HEK293 (cell line): Measurements from ENCODE around the gene RBPJL.

Experiments used
- GFI1B ChIP-seq: fragments of 450-650 bp; formaldehyde crosslinking; IDR thresholded peaks from 2 replicates; pipeline ENCODE4 v1.5.1; 2016; ENCODE audit warnings: missing biosample characterization, missing genetic modification characterization
- GLIS1 ChIP-seq: fragments of 450-650 bp; formaldehyde crosslinking; IDR thresholded peaks from 2 replicates; pipeline ENCODE4 v1.5.1; 2016; ENCODE audit warnings: missing biosample characterization, missing genetic modification characterization
- HIC1 ChIP-seq: fragments of 450-650 bp; formaldehyde crosslinking; IDR thresholded peaks from 2 replicates; pipeline ENCODE4 v1.5.1; 2016; ENCODE audit warnings: missing biosample characterization, missing genetic modification characterization
- KLF9 ChIP-seq: fragments of 450-650 bp; formaldehyde crosslinking; IDR thresholded peaks from 2 replicates; pipeline ENCODE4 v1.5.1; 2016; ENCODE audit warnings: missing biosample characterization, missing genetic modification characterization, low read depth
- SCRT2 ChIP-seq: fragments of 450-650 bp; formaldehyde crosslinking; IDR thresholded peaks from 2 replicates; pipeline ENCODE4 v1.5.1; 2016; ENCODE audit warnings: missing biosample characterization, missing genetic modification characterization
- SP2 ChIP-seq: fragments of 450-650 bp; formaldehyde crosslinking; IDR thresholded peaks from 2 replicates; pipeline ENCODE4 v1.5.1; 2016; ENCODE audit warnings: missing biosample characterization, missing genetic modification characterization
- SP7 ChIP-seq: fragments of 450-650 bp; formaldehyde crosslinking; IDR thresholded peaks from 2 replicates; pipeline ENCODE4 v1.5.1; 2016; ENCODE audit warnings: missing biosample characterization, missing genetic modification characterization
- TRIM28 ChIP-seq: IDR thresholded peaks from 2 replicates; pipeline ENCODE4 v1.6.1; 2011; ENCODE audit warnings: low read length, control low read depth, borderline replicate concordance
- ZBTB21 ChIP-seq: fragments of 450-650 bp; formaldehyde crosslinking; IDR thresholded peaks from 2 replicates; pipeline ENCODE4 v1.5.1; 2017; ENCODE audit warnings: missing biosample characterization, missing genetic modification characterization
- ZBTB26 ChIP-seq: fragments of 450-650 bp; formaldehyde crosslinking; optimal IDR thresholded peaks from 2 replicates; pipeline ENCODE3; 2016; ENCODE audit warnings: missing biosample characterization, mild to moderate bottlenecking, missing genetic modification characterization
- ZBTB44 ChIP-seq: fragments of 450-650 bp; IDR thresholded peaks from 2 replicates; pipeline ENCODE4 v1.5.1; 2018; ENCODE audit warnings: missing biosample characterization, mild to moderate bottlenecking, missing genetic modification characterization
- ZBTB48 ChIP-seq: fragments of 450-650 bp; formaldehyde crosslinking; IDR thresholded peaks from 2 replicates; pipeline ENCODE4 v1.5.1; 2016; ENCODE audit warnings: missing biosample characterization, missing genetic modification characterization
- ZBTB49 ChIP-seq: fragments of 450-650 bp; formaldehyde crosslinking; IDR thresholded peaks from 2 replicates; pipeline ENCODE4 v1.5.1; 2016; ENCODE audit warnings: missing biosample characterization, missing genetic modification characterization, low read depth
- ZBTB8A ChIP-seq: fragments of 450-650 bp; formaldehyde crosslinking; IDR thresholded peaks from 2 replicates; pipeline ENCODE4 v1.5.1; 2016; ENCODE audit warnings: missing biosample characterization, missing genetic modification characterization
- ZFP37 ChIP-seq: fragments of 450-650 bp; formaldehyde crosslinking; IDR thresholded peaks from 2 replicates; pipeline ENCODE4 v1.5.1; 2016; ENCODE audit warnings: missing biosample characterization, missing genetic modification characterization
- ZFP69B ChIP-seq: fragments of 450-650 bp; formaldehyde crosslinking; IDR thresholded peaks from 2 replicates; pipeline ENCODE4 v1.5.1; 2016; ENCODE audit warnings: missing biosample characterization, missing genetic modification characterization
- ZNF133 ChIP-seq: fragments of 450-650 bp; formaldehyde crosslinking; IDR thresholded peaks from 2 replicates; pipeline ENCODE4 v1.5.1; 2016; ENCODE audit warnings: missing biosample characterization, missing genetic modification characterization
- ZNF2 ChIP-seq: fragments of 450-650 bp; formaldehyde crosslinking; IDR thresholded peaks from 2 replicates; pipeline ENCODE4 v1.5.1; 2016; ENCODE audit warnings: missing biosample characterization, missing genetic modification characterization
- ZNF214 ChIP-seq: fragments of 450-650 bp; formaldehyde crosslinking; IDR thresholded peaks from 2 replicates; pipeline ENCODE4 v1.5.1; 2017; ENCODE audit warnings: missing biosample characterization, mild to moderate bottlenecking, missing genetic modification characterization, borderline replicate concordance
- ZNF24 ChIP-seq: fragments of 450-650 bp; formaldehyde crosslinking; IDR thresholded peaks from 2 replicates; pipeline ENCODE4 v1.5.1; 2016; ENCODE audit warnings: missing biosample characterization, missing genetic modification characterization
- ZNF292 ChIP-seq: fragments of 450-650 bp; formaldehyde crosslinking; IDR thresholded peaks from 2 replicates; pipeline ENCODE4 v1.5.1; 2016; ENCODE audit warnings: low read depth, missing biosample characterization, missing genetic modification characterization, borderline replicate concordance
- ZNF324 ChIP-seq: fragments of 450-650 bp; formaldehyde crosslinking; IDR thresholded peaks from 2 replicates; pipeline ENCODE4 v1.5.1; 2016; ENCODE audit warnings: missing biosample characterization, missing genetic modification characterization
- ZNF341 ChIP-seq: fragments of 450-650 bp; formaldehyde crosslinking; IDR thresholded peaks from 2 replicates; pipeline ENCODE4; 2016; ENCODE audit warnings: low read depth, missing biosample characterization, missing genetic modification characterization
- ZNF354C ChIP-seq: fragments of 450-650 bp; formaldehyde crosslinking; IDR thresholded peaks from 2 replicates; pipeline ENCODE4 v1.5.1; 2016; ENCODE audit warnings: missing biosample characterization, missing genetic modification characterization, low read depth, borderline replicate concordance
- ZNF37A ChIP-seq: fragments of 450-650 bp; IDR thresholded peaks from 2 replicates; pipeline ENCODE4 v1.5.1; 2018; ENCODE audit warnings: missing biosample characterization, missing genetic modification characterization
- ZNF624 ChIP-seq: fragments of 450-650 bp; formaldehyde crosslinking; IDR thresholded peaks from 2 replicates; pipeline ENCODE4 v1.5.1; 2017; ENCODE audit warnings: missing biosample characterization, missing genetic modification characterization
- ZNF654 ChIP-seq: fragments of 450-650 bp; formaldehyde crosslinking; IDR thresholded peaks from 2 replicates; pipeline ENCODE4 v1.5.1; 2016; ENCODE audit warnings: low read depth, missing biosample characterization, missing genetic modification characterization
- ZNF704 ChIP-seq: fragments of 450-650 bp; formaldehyde crosslinking; IDR thresholded peaks from 2 replicates; pipeline ENCODE4 v1.5.1; 2016; ENCODE audit warnings: missing biosample characterization, missing genetic modification characterization
- ZNF707 ChIP-seq: fragments of 450-650 bp; formaldehyde crosslinking; IDR thresholded peaks from 2 replicates; pipeline ENCODE4 v1.5.1; 2016; ENCODE audit warnings: missing biosample characterization, missing genetic modification characterization
- ZNF747 ChIP-seq: fragments of 450-650 bp; formaldehyde crosslinking; IDR thresholded peaks from 2 replicates; pipeline ENCODE4 v1.5.1; 2016; ENCODE audit warnings: missing biosample characterization, missing genetic modification characterization
- ZNF785 ChIP-seq: fragments of 450-650 bp; formaldehyde crosslinking; IDR thresholded peaks from 2 replicates; pipeline ENCODE4 v1.5.1; 2016; ENCODE audit warnings: missing biosample characterization, missing genetic modification characterization
- ZNF792 ChIP-seq: fragments of 450-650 bp; formaldehyde crosslinking; IDR thresholded peaks from 2 replicates; pipeline ENCODE4 v1.5.1; 2016; ENCODE audit warnings: missing biosample characterization, missing genetic modification characterization
- ZXDB ChIP-seq: fragments of 450-650 bp; formaldehyde crosslinking; IDR thresholded peaks from 2 replicates; pipeline ENCODE4 v1.5.1; 2016; ENCODE audit warnings: missing biosample characterization, missing genetic modification characterization

RBPJL gene

GRCh38 chr20:45341939-45342854 lies 35.6 kb downstream of the RBPJL start (continued):
- TF ChIP-seq ZNF133 (tag by site-specific recombination): no peak
- no peak for TF ChIP-seq SP2 (tag by site-specific recombination)
- no peak for TF ChIP-seq ZNF37A (tag by site-specific recombination)
- no peak for TF ChIP-seq ZNF292 (tag by site-specific recombination)
- TF ChIP-seq ZNF704: no peak
- TF ChIP-seq GFI1B: 0 out of 2 replicates have a peak, but pooled peaks have one; percentile 15
- TF ChIP-seq ZFP69B (tag by site-specific recombination): no peak
- TF ChIP-seq ZNF324: no peak
- no peak for TF ChIP-seq ZNF747 (tag by site-specific recombination)
- TF ChIP-seq ZBTB8A (tag by site-specific recombination): peak; percentile 23
- TF ChIP-seq ZBTB44 (tag by site-specific recombination): no peak
- no peak for TF ChIP-seq TRIM28
- TF ChIP-seq ZNF214 (tag by site-specific recombination): no peak
- no peak for TF ChIP-seq ZNF654
- peak; percentile 81 for TF ChIP-seq ZBTB48 (tag by site-specific recombination)
- TF ChIP-seq KLF9: no peak
- TF ChIP-seq ZBTB21 (tag by site-specific recombination): no peak
- TF ChIP-seq HIC1: peak; percentile 60
- TF ChIP-seq ZNF341 (tag by site-specific recombination): peak; percentile 18; the same call in 1 of the 2 replicates
- TF ChIP-seq ZBTB49: no peak
- TF ChIP-seq ZNF792 (tag by site-specific recombination): no peak
- TF ChIP-seq ZNF624 (tag by site-specific recombination): no peak
- no peak for TF ChIP-seq ZNF2 (tag by site-specific recombination)
- TF ChIP-seq ZNF24 (tag by site-specific recombination): 0 out of 2 replicates have a peak, but pooled peaks have one; percentile 45
- TF ChIP-seq ZNF785 (tag by site-specific recombination): no peak
- TF ChIP-seq ZBTB26 (tag by site-specific recombination): peak; percentile 15
- TF ChIP-seq GLIS1: peak; percentile 96
- no peak for TF ChIP-seq SCRT2
- TF ChIP-seq ZNF707 (tag by site-specific recombination): no peak
- TF ChIP-seq ZXDB: no peak
- TF ChIP-seq SP7 (tag by site-specific recombination): peak; percentile 61
- TF ChIP-seq ZFP37 (tag by site-specific recombination): no peak
- no peak for TF ChIP-seq ZNF354C (tag by site-specific recombination)
